B cell (primary cell): ENCODE results near the gene FBXO11. TPM values are rescaled to one million over a fixed set of nuclear protein-coding genes. Genes with fewer than 3 reads are reported as not detected.
"Not testable (repeated sequence)": the region's sequence is repeated elsewhere in the genome, so short reads cannot be mapped to it uniquely, and the experiment has no call there.

Experiments
- ATAC-seq: fragments of 200-7000 bp; cut with Tn5 transposase; one replicate; pipeline ENCODE4 v1.10.0; 2021; ENCODE audit warnings: low read depth, mild to moderate bottlenecking, moderate number of reproducible peaks, moderate library complexity
- CTCF ChIA-PET: fragments of 350-600 bp; sonication (Branson Sonifier 250); formaldehyde crosslinking; loops from one replicate; lab custom pipeline; 2021; ENCODE audit warnings: antibody characterized with exemption, inconsistent platforms; lab: Charles Lee
- POLR2A ChIA-PET: fragments of 350-600 bp; sonication (Branson Sonifier 250); formaldehyde crosslinking; loops from one replicate; lab custom pipeline; 2021; ENCODE audit warnings: antibody characterized with exemption; lab: Charles Lee
- DNase-seq: peaks from one replicate; pipeline ENCODE4 v3.0.0; 2013
- H2AFZ ChIP-seq: 2 replicates; pipeline ENCODE4 v1.6.1; 2012; ENCODE audit warnings: mild to moderate bottlenecking, low read depth, low read length; ENCODE audit not compliant: insufficient read depth, poor library complexity, severe bottlenecking
- H3K27ac ChIP-seq, 2 donors: 1 replicate in 1 of 2; 2 replicates in 1 of 2; pipeline ENCODE4 v1.5.1; 2012 to 2013; ENCODE audit warnings: low read length in 2 of 2, mild to moderate bottlenecking in 2 of 2, moderate library complexity in 1 of 2
- H3K27me3 ChIP-seq, 4 experiments: fragments of 200-600 bp in 1 of 4; sonication (generic) in 1 of 4; replicated peaks in 1 of 4; 1 replicate in 2 of 4; 2 replicates in 2 of 4; pipeline versions ENCODE4 v1.6.1 to v1.7.0; 2013 to 2016; ENCODE audit warnings: low read length in 3 of 4, mild to moderate bottlenecking in 2 of 4, mixed read lengths in 1 of 4, moderate library complexity in 1 of 4; ENCODE audit not compliant: insufficient read depth in 4 of 4, control insufficient read depth in 3 of 4; ENCODE audit errors: control extremely low read depth in 1 of 4
- H3K36me3 ChIP-seq, 2 experiments: replicated peaks in 1 of 2; 1 replicate in 1 of 2; 2 replicates in 1 of 2; pipeline versions ENCODE4 v1.6.1 to v1.7.1; 2013; ENCODE audit warnings: low read length in 1 of 2; ENCODE audit not compliant: insufficient read depth in 2 of 2, control insufficient read depth in 1 of 2; ENCODE audit errors: control extremely low read depth in 1 of 2, extremely low read depth in 1 of 2
- H3K4me1 ChIP-seq, 2 donors: fragments of 200-600 bp in 1 of 2; sonication (generic) in 1 of 2; 1 replicate in 1 of 2; 2 replicates in 1 of 2; pipeline versions ENCODE4 v1.5.1 to v1.6.1; 2013 to 2017; ENCODE audit warnings: low read length in 2 of 2; ENCODE audit not compliant: control insufficient read depth in 2 of 2, insufficient read depth in 2 of 2
- H3K4me2 ChIP-seq: replicated peaks from 2 replicates; pipeline ENCODE3; 2012; ENCODE audit warnings: mild to moderate bottlenecking, low read depth, low read length; ENCODE audit not compliant: poor library complexity, severe bottlenecking
- H3K4me3 ChIP-seq, 5 experiments: fragments of 200-600 bp in 1 of 5; sonication (generic) in 1 of 5; 1 replicate in 3 of 5; 2 replicates in 2 of 5; pipeline versions ENCODE4 v1.5.1 to v1.7.0; 2011 to 2016; ENCODE audit warnings: low read length in 4 of 5, mild to moderate bottlenecking in 4 of 5, low read depth in 2 of 5, control low read depth in 1 of 5, moderate library complexity in 1 of 5; ENCODE audit not compliant: insufficient read depth in 1 of 5; ENCODE audit errors: control extremely low read depth in 1 of 5, extremely low read depth in 1 of 5
- H3K79me2 ChIP-seq: fragments of 200-600 bp; sonication (generic); one replicate; pipeline ENCODE4 v1.6.0; 2016; ENCODE audit warnings: low read length; ENCODE audit not compliant: control insufficient read depth, insufficient read depth
- H3K9ac ChIP-seq: fragments of 200-600 bp; sonication (generic); 2 replicates; pipeline ENCODE4 v1.6.1; 2017; ENCODE audit warnings: mild to moderate bottlenecking, low read length, moderate library complexity
- H3K9me3 ChIP-seq, 3 donors: one replicate each; pipeline versions ENCODE4 v1.6.1 to v1.7.1; 2013; ENCODE audit warnings: low read length in 2 of 3; ENCODE audit not compliant: control insufficient read depth in 2 of 3, insufficient read depth in 1 of 3; ENCODE audit errors: control extremely low read depth in 1 of 3
- H4K20me1 ChIP-seq: 2 replicates; pipeline ENCODE4 v1.6.0; 2012; ENCODE audit warnings: mild to moderate bottlenecking, low read length; ENCODE audit not compliant: insufficient read depth, control insufficient read depth, poor library complexity, severe bottlenecking
- H3K27ac Mint-ChIP-seq: one replicate; pipeline ENCODE4 v1.8.0; 2021; ENCODE audit warnings: mixed read lengths
- H3K27me3 Mint-ChIP-seq: one replicate; pipeline ENCODE4 v1.8.0; 2021; ENCODE audit warnings: mixed read lengths
- H3K4me1 Mint-ChIP-seq: one replicate; pipeline ENCODE4 v1.8.0; 2021; ENCODE audit warnings: mixed read lengths
- H3K4me3 Mint-ChIP-seq: one replicate; pipeline ENCODE4 v1.8.0; 2021; ENCODE audit warnings: mixed read lengths
- H3K9me3 Mint-ChIP-seq: one replicate; pipeline ENCODE4 v1.8.0; 2022; ENCODE audit warnings: mixed read lengths; ENCODE audit not compliant: insufficient read depth
- CTCF ChIP-seq: fragments of 200-600 bp; IDR thresholded peaks from one replicate; pipeline ENCODE4 v1.8.0; 2022; ENCODE audit warnings: antibody characterized with exemption, mild to moderate bottlenecking
- EZH2 ChIP-seq: IDR thresholded peaks from 2 replicates; pipeline ENCODE4 v1.6.1; 2012; ENCODE audit warnings: borderline replicate concordance, low read depth, mild to moderate bottlenecking, moderate library complexity, low read length; ENCODE audit not compliant: insufficient read depth, poor library complexity, severe bottlenecking
- WGBS: methylation state at CpG from one replicate; pipeline ENCODE4 v1.1.5; 2013; ENCODE audit warnings: missing lambda C conversion rate; ENCODE audit not compliant: insufficient coverage; 5-methylcytosine and 5-hydroxymethylcytosine counted together
- intact Hi-C: fragments of 100-400 bp; cut with micrococcal nuclease; formaldehyde crosslinking; loops from one replicate; pipeline ENCODE4 v1.10.0; 2022
- polyA plus RNA-seq: library from polyadenylated mRNA; depleted of rRNA; stranded (reverse); fragments of >200 nt; gene quantifications from 2 replicates; pipeline ENCODE4 v1.2.3, GENCODE V29; 2012
- total RNA-seq, 2 donors: library from RNA; stranded (reverse); fragments of 120-200 nt in 1 of 2; gene quantifications; 1 replicate in 1 of 2; 2 replicates in 1 of 2; pipeline versions ENCODE4 v1.2.3 to v1.2.4, GENCODE V29; 2013 to 2022

Gene FBXO11
- total and polyA plus RNA-seq, 2 donors (not counting 1 experiment from before 2014, with no cell fraction given): 42.6 to 107 TPM

GRCh38 chr2:47864566-47864965 is 41.7 kb downstream of the FBXO11 start:
- H3K27ac Mint-ChIP-seq: no peak overlapping the region
- H3K27me3 Mint-ChIP-seq: no peaks in the 10 kb centered on the region
- no peak for ATAC-seq
- Histone ChIP-seq H3K4me2 (peak overlapping the region; percentile 21), H3K27me3 (no peaks in the 10 kb centered on the region), H4K20me1 (peaks cover 52% of the 10 kb centered on the region), H3K4me3 (no peak overlapping the region), H3K4me1 (peaks cover 35 to 40% of the 10 kb centered on the region in 2 donors), H3K36me3 (peaks cover 0 to 11% of the 10 kb centered on the region in 2 experiments), H2AFZ (no peak overlapping the region), H3K27ac (peak overlapping the region in 1 of 2 donors; percentile 73), H3K9ac (peak overlapping the region; percentile 9), H3K9me3 (no peaks in the 10 kb centered on the region), H3K79me2 (peaks cover 90% of the 10 kb centered on the region)
- TF ChIP-seq CTCF (no peak), EZH2 (no peak)
- H3K9me3 Mint-ChIP-seq: no peaks in the 10 kb centered on the region
- no peak for DNase-seq
- ChIA-PET CTCF (no interaction called here), POLR2A (no interaction called here)
- peaks cover 73% of the 10 kb centered on the region for H3K4me1 Mint-ChIP-seq
- H3K4me3 Mint-ChIP-seq: peak overlapping the region; percentile 55
- intact Hi-C loops: no loop called here
- no CpG with 5 or more reads among the region's 1 CpG for WGBS

- no peak for DNase-seq
- Mint-ChIP-seq H3K27ac (no peak overlapping the region), H3K27me3 (no peaks in the 10 kb centered on the region), H3K4me3 (no peak overlapping the region), H3K9me3 (no peaks in the 10 kb centered on the region), H3K4me1 (peaks cover 63% of the 10 kb centered on the region)
- intact Hi-C loops: no loop called here
- POLR2A ChIA-PET: interaction anchor here (0.6 to 0.7 kb wide), 2 partner anchors 154 to 440 kb away, joined by 4 to 5 read pairs; no protein-coding TSS in a partner anchor
- Histone ChIP-seq H3K27me3 (no peaks in the 10 kb centered on the region), H3K9ac (no peak overlapping the region), H3K4me3 (no peak overlapping the region), H3K4me2 (no peak overlapping the region), H2AFZ (no peak overlapping the region), H3K9me3 (no peaks in the 10 kb centered on the region), H4K20me1 (peaks cover 48% of the 10 kb centered on the region), H3K79me2 (peaks cover 81% of the 10 kb centered on the region), H3K36me3 (peaks cover 0 to 2% of the 10 kb centered on the region in 2 experiments), H3K27ac (peak overlapping the region in 1 of 2 donors; percentile 21), H3K4me1 (peaks cover 19 to 27% of the 10 kb centered on the region in 2 donors)
- CTCF ChIA-PET: interaction anchor here (0.7 to 1.4 kb wide), 4 partner anchors 40 to 560 kb away, joined by 4 to 7 read pairs (median 6); no protein-coding TSS in a partner anchor
- no peak for ATAC-seq
- TF ChIP-seq CTCF (no peak), EZH2 (no peak)
- 100% methylated on average over 3 of the region's 6 CpGs for WGBS
Observed at GRCh38 chr2:47862949-47863348, 43.3 kb downstream of the FBXO11 start.

GRCh38 chr2:47853067-47853777 is 53.1 kb downstream of the FBXO11 start:
- H2AFZ ChIP-seq, H3K9me3 ChIP-seq, H3K4me2 ChIP-seq, DNase-seq, ATAC-seq, H3K27me3 Mint-ChIP-seq, H3K9me3 Mint-ChIP-seq, H3K9ac ChIP-seq, POLR2A ChIA-PET, H3K27me3 ChIP-seq, H3K27ac Mint-ChIP-seq, H3K36me3 ChIP-seq, intact Hi-C loops, H3K4me3 ChIP-seq, H3K4me3 Mint-ChIP-seq: not testable (repeated sequence)
- 100% methylated on average over 2 of the region's 8 CpGs for WGBS
- peaks cover 89% of the 10 kb centered on the region for H4K20me1 ChIP-seq
- peaks cover 60% of the 10 kb centered on the region for H3K4me1 Mint-ChIP-seq
- H3K4me1 ChIP-seq: peaks cover 8 to 24% of the 10 kb centered on the region in 2 donors
- H3K27ac ChIP-seq: peak overlapping the region in 1 of 2 donors; percentile 39
- H3K79me2 ChIP-seq: peaks cover 99% of the 10 kb centered on the region
- CTCF ChIA-PET: interaction anchor here (0.9 to 1.5 kb wide), 4 partner anchors 48 to 572 kb away, joined by 3 to 6 read pairs (median 4); no protein-coding TSS in a partner anchor
